HG03025 (cell line): ENCODE results near the gene CSNK1D.
"Not testable (repeated sequence)": the region's sequence is repeated elsewhere in the genome, so short reads cannot be mapped to it uniquely, and the experiment has no call there.

Experiments
- ATAC-seq: cut with Tn5 transposase; IDR thresholded peaks from one replicate; pipeline ENCODE4 v1.9.1; 2021; ENCODE audit warnings: mild to moderate bottlenecking, moderate library complexity; ENCODE audit not compliant: unreplicated experiment, low FRiP score

Gene CSNK1D

GRCh38 chr17:82217530-82218204 lies 55.8 kb downstream of the CSNK1D start:
- ATAC-seq = no peak

GRCh38 chr17:82217120-82217529 lies 56.4 kb downstream of the CSNK1D start:
- ATAC-seq = no peak

- no peak for ATAC-seq
Measured at GRCh38 chr17:82216301-82217119, 57.0 kb downstream of the CSNK1D start.

GRCh38 chr17:82215972-82216300 lies 57.6 kb downstream of the CSNK1D start:
- no peak for ATAC-seq

- ATAC-seq = no peak
Measured at GRCh38 chr17:82215095-82215971, 58.2 kb downstream of the CSNK1D start.

- ATAC-seq = no peak
Measured at GRCh38 chr17:82214012-82214628, 59.4 kb downstream of the CSNK1D start.

- ATAC-seq = peak; percentile 16
Measured at GRCh38 chr17:82213251-82214011, 60.1 kb downstream of the CSNK1D start.

- peak; percentile 60 for ATAC-seq
Measured at GRCh38 chr17:82212331-82213250, 60.9 kb downstream of the CSNK1D start, which contains the start of gene CCDC57. Gene CCDC57, minus strand, starts transcription at chr17:82212842. Its CDS starts 10,898 bp downstream, at chr17:82201944.

GRCh38 chr17:82210655-82211054 lies 62.8 kb downstream of the CSNK1D start:
- not testable (repeated sequence) for ATAC-seq

- ATAC-seq = no peak
Measured at GRCh38 chr17:82205720-82206508, 67.6 kb downstream of the CSNK1D start.

- no peak for ATAC-seq
Measured at GRCh38 chr17:82204831-82205719, 68.4 kb downstream of the CSNK1D start.

GRCh38 chr17:82203920-82204319 lies 69.6 kb downstream of the CSNK1D start:
- ATAC-seq = no peak

GRCh38 chr17:82202981-82203380 lies 70.5 kb downstream of the CSNK1D start:
- ATAC-seq = no peak

- no peak for ATAC-seq
Measured at GRCh38 chr17:82201498-82201910, 72.0 kb downstream of the CSNK1D start.

- no peak for ATAC-seq
Measured at GRCh38 chr17:82200743-82201497, 72.6 kb downstream of the CSNK1D start.

- ATAC-seq = no peak
Measured at GRCh38 chr17:82200135-82200534, 73.4 kb downstream of the CSNK1D start.
